Measurements from ENCODE around the gene PCDHB5. TPM values are rescaled to one million over a fixed set of nuclear protein-coding genes. Genes with fewer than 3 reads are reported as not detected.

The PCDHB5 gene
- not detected in 2 replicates for total RNA-seq

GRCh38 chr5:141135030-141135717, at the start of gene PCDHB5:
Gene PCDHB5 (plus strand): TSS chr5:141135206. CDS start chr5:141135435, 229 bp downstream.

GRCh38 chr5:141094481-141095262, 40.3 kb upstream of the PCDHB5 start, which contains the start of gene PCDHB2:
Gene PCDHB2 (plus strand): TSS chr5:141094615. CDS start chr5:141094791, 176 bp downstream.

GRCh38 chr5:141100243-141100805, 34.7 kb upstream of the PCDHB5 start, which contains the start of gene PCDHB3:
Gene PCDHB3 (plus strand): TSS chr5:141100473. CDS start chr5:141100650, 177 bp downstream.

GRCh38 chr5:141121563-141121962, 13.4 kb upstream of the PCDHB5 start, which contains the start of gene PCDHB4:
Gene PCDHB4 (plus strand): TSS chr5:141121818. CDS start chr5:141121999, 181 bp downstream.

GRCh38 chr5:141149812-141150211, 14.8 kb downstream of the PCDHB5 start, which contains the start of gene PCDHB6:
Gene PCDHB6 (plus strand): TSS chr5:141150057. CDS start chr5:141150258, 201 bp downstream.

GRCh38 chr5:141172381-141173204, 37.6 kb downstream of the PCDHB5 start, which contains the start of gene PCDHB7:
Gene PCDHB7 (plus strand): TSS chr5:141172644. CDS start chr5:141172836, 192 bp downstream.

GRCh38 chr5:141177577-141178191, 42.7 kb downstream of the PCDHB5 start, which contains the start of gene PCDHB8:
Gene PCDHB8 (plus strand): TSS chr5:141177790. CDS start chr5:141178035, 245 bp downstream.

GRCh38 chr5:141182248-141182647, 47.2 kb downstream of the PCDHB5 start, which contains the start of gene PCDHB16:
Gene PCDHB16 (plus strand): TSS chr5:141182387. CDS start chr5:141182560, 173 bp downstream.

GRCh38 chr5:141186897-141187512, 52.0 kb downstream of the PCDHB5 start, which contains the start of gene PCDHB9:
Gene PCDHB9 (plus strand): TSS chr5:141187161. CDS start chr5:141187319, 158 bp downstream.

Other genes starting within 250 kb of the PCDHB5 start
- 0.16 and 0.61 TPM in 2 replicates for gene PCDHAC1, start 208.9 kb upstream of the PCDHB5 start, total RNA-seq
- gene PCDHAC2, start 168.7 kb upstream of the PCDHB5 start, total RNA-seq = 1.1 and 1.3 TPM in 2 replicates
- not detected in 2 replicates for gene PCDHB1, start 83.8 kb upstream of the PCDHB5 start, total RNA-seq
- gene PCDHB2, start 40.6 kb upstream of the PCDHB5 start, total RNA-seq = 0.08 and 0.62 TPM in 2 replicates
- under 0.01 TPM in 1 of 2 replicates, not detected in the other for gene PCDHB3, start 34.7 kb upstream of the PCDHB5 start, total RNA-seq
- gene PCDHB4, start 13.4 kb upstream of the PCDHB5 start, total RNA-seq = 0.34 TPM in 1 of 2 replicates, not detected in the other
- gene PCDHB6, start 14.9 kb downstream of the PCDHB5 start, total RNA-seq = not detected in 2 replicates
- not detected in 2 replicates for gene PCDHB7, start 37.4 kb downstream of the PCDHB5 start, total RNA-seq
- gene PCDHB8, start 42.6 kb downstream of the PCDHB5 start, total RNA-seq = not detected in 2 replicates
- gene PCDHB16, start 47.2 kb downstream of the PCDHB5 start, total RNA-seq = 0.16 TPM in 1 of 2 replicates, not detected in the other
- gene PCDHB9, start 52.0 kb downstream of the PCDHB5 start, total RNA-seq = 0.08 TPM in 1 of 2 replicates, not detected in the other
- under 0.01 and 0.04 TPM in 2 replicates for gene PCDHB10, start 57.1 kb downstream of the PCDHB5 start, total RNA-seq
- gene PCDHB11, start 64.4 kb downstream of the PCDHB5 start, total RNA-seq = not detected in 2 replicates
- gene PCDHB12, start 73.5 kb downstream of the PCDHB5 start, total RNA-seq = not detected in 2 replicates
- not detected in 2 replicates for gene PCDHB13, start 78.7 kb downstream of the PCDHB5 start, total RNA-seq
- 0.04 TPM in 1 of 2 replicates, not detected in the other for gene PCDHB14, start 88.1 kb downstream of the PCDHB5 start, total RNA-seq
- gene PCDHB15, start 110.2 kb downstream of the PCDHB5 start, total RNA-seq = 0.04 and 0.08 TPM in 2 replicates
- gene SLC25A2, start 168.8 kb downstream of the PCDHB5 start, total RNA-seq = not detected in 2 replicates
- gene TAF7, start 185.6 kb downstream of the PCDHB5 start, total RNA-seq = 28.9 and 35.5 TPM in 2 replicates
- not detected in 2 replicates for gene PCDHGA1, start 195.3 kb downstream of the PCDHB5 start, total RNA-seq
- gene PCDHGA2, start 203.6 kb downstream of the PCDHB5 start, total RNA-seq = 0.04 and 0.55 TPM in 2 replicates
- 0.04 and 0.08 TPM in 2 replicates for gene PCDHGA3, start 208.6 kb downstream of the PCDHB5 start, total RNA-seq
- gene PCDHGB1, start 214.9 kb downstream of the PCDHB5 start, total RNA-seq = 0.23 and 0.38 TPM in 2 replicates
- gene PCDHGA4, start 219.8 kb downstream of the PCDHB5 start, total RNA-seq = 0.08 and 0.15 TPM in 2 replicates
- gene PCDHGB2, start 224.8 kb downstream of the PCDHB5 start, total RNA-seq = 0.08 and 0.23 TPM in 2 replicates
- gene PCDHGA5, start 229.0 kb downstream of the PCDHB5 start, total RNA-seq = under 0.01 TPM in 1 of 2 replicates, not detected in the other
- 0.31 and 0.46 TPM in 2 replicates for gene PCDHGB3, start 235.0 kb downstream of the PCDHB5 start, total RNA-seq
- 0.15 and 0.16 TPM in 2 replicates for gene PCDHGA6, start 238.7 kb downstream of the PCDHB5 start, total RNA-seq
- gene PCDHGA7, start 247.5 kb downstream of the PCDHB5 start, total RNA-seq = 0.11 and 0.86 TPM in 2 replicates

All from hair follicular keratinocyte (primary cell).